HG03457 (cell line): Measurements from ENCODE around the gene MSH5.

Source experiments
- ATAC-seq: cut with Tn5 transposase; IDR thresholded peaks from one replicate; pipeline ENCODE4 v1.9.1; 2021; ENCODE audit warnings: moderate number of reproducible peaks; ENCODE audit not compliant: unreplicated experiment

Gene MSH5

DNA sequence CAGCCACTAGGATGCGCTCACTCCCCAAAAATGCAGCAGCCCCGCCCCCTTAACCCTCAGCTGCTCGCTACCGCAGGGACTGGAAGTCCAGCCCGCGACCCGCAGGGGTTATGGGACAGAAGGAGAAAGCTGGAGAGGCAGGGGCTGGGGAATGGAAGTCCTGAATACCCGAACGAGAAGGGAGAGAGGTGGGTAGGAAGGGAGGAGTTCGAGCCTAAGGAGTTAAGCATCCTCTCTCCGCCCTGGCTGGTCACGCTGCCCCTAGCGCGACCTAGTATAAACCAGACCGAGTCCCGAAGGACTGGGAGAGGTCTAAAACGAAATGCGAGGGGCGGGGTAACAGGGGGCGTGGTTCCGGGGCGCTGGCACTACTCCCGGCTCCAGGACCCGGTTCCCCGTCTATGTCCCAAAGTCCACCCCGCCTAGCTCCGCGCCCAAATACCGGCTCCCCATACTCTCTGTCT lies 10.3 kb upstream of the MSH5 start:
- ATAC-seq = no peak

DNA sequence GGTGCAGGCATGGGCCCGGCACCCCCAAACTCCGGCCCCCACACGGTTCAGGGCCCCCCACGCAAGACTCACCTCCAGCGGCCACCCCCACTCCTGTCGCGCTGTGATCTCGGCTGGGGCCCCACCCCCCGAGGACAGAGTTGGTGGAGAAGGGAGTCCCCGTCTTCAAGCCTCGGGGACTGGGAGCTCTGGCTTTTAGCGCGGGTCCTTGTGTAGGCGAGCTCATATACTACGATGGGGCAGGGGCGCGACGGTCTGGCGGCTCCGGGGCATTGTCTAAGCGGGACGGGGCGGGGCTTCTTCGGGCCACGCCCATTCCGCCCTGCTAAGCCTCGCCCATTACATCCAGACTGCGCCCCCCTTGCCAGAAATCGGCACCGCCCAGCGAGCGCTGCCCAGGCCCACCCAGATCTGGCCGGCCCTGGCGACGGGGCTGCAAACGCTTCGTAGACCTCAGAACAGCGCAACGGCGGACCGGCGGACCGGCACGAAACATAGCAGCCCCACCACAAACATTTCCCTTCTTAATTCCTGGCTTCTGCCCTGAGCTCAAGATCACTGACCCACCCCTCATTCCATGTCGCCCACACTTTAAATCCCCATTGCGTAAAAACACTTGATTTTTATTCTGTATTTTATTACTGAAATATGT lies 9.7 kb upstream of the MSH5 start:
- no peak for ATAC-seq

DNA sequence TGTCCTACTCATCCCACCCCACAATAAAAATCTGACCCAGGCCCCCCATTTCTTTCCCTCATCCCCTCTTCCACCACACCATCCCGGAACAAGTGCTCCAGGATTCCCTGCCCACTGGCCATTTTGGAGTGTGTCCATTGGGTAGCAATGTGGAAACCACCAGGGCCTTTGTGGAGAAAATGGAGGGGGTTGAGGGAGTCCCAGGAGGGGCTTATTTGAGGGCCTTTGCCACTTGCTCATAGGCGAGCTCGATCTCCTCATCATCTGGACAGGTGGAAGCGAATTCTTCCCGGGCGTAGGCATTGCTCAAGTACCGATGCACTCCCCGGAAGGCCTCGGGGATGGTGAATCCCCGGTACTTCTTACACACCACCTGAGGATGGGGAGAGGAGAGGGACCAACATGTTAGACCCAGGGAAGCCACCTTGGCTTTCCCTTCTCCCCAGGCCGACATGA lies 9.1 kb upstream of the MSH5 start:
- no peak for ATAC-seq

DNA sequence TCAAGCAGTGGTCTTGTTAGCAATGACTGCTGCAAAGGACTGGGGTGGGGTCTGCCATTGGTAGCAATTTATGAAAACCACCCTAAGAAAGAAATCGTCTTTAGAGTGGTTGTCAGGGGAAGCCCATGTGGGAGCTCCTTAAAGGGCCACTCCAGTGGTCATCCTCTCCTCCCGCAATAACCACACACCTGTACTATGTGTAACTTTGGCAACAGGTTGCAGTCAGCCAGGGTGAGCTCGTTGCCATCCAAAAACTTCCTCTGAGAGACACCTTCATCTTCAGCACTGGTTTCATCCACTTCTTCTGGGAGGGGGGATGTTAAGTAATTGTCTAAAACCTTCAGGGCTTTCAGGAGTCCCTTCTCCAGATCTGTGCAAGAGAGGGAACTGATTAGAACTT lies 7.8 kb upstream of the MSH5 start:
- ATAC-seq = no peak

DNA sequence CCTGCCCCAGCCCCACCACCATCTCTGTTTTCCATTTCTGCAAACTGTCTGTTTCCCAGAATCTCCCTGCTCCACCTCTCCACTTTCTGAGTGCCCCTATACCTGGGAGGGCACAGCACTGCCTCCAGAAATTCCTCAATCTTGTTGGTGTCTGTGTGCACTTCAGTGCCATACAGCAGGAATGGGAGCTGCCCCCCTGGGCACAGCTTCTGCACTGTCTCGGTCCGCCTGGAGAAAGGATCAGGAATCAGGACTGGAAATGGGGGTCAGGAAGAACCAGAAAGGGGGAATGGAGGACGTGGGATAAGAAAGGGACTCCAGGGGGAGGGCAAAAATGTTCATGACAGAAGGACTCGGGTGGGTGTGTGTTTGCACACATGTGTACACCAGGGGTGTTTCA lies 6.1 kb upstream of the MSH5 start:
- ATAC-seq = no peak

DNA sequence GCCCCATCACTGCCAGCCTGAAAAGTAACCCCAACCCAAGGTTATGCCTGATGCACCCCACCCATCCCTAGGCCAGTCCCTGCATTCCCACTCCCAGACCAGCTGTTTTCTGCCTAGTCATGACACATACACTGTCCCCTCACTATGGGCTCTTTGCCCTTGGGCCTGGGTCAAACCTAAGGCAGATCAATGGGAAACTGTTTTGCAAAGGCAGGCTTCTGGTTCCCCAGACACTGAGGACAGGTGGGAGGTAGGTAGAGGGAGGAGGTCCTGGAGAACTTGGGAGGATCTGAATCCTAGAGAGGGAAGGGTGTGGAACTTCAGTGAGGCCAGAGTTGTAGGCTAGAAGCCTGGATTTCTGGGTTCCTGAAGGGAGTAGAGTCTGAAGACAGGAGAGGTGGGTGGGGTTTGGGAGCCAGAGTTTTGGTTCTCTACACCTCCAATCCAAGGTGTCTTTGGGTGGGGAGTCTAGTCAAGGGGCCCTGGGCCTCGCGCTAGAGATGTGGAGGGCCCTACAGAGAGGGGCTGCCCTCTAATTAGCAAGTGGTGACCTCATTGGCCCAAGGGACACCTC lies 5.5 kb upstream of the MSH5 start:
- no peak for ATAC-seq

DNA sequence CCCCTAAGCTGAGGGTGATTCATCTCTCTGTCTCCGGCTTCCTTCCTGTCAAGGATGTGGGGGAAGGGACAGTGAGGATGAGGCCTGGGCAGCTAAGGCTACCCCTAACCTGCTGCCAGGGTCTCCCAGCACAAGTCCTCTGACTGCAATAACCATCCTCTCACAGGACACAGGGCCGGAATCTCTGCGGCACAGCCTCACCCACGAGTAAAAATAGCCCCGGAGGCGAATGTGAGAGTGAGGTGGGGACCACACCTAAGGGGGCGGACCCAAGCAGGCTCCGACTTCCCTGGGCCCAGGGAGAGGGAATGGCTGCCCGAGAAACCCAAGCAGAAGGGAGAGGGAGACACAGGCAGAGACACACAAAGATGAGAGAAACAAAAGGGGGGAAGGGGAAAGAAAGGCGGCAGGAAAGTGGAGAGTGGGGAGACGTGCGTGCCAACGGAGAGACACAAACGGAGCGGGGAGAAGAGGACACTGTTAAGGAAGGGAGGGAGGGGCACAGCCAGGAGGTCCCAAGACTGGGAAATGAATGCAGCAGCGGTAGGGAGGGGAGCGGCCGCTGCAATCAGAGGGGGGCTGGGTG lies 4.9 kb upstream of the MSH5 start:
- ATAC-seq = no peak

DNA sequence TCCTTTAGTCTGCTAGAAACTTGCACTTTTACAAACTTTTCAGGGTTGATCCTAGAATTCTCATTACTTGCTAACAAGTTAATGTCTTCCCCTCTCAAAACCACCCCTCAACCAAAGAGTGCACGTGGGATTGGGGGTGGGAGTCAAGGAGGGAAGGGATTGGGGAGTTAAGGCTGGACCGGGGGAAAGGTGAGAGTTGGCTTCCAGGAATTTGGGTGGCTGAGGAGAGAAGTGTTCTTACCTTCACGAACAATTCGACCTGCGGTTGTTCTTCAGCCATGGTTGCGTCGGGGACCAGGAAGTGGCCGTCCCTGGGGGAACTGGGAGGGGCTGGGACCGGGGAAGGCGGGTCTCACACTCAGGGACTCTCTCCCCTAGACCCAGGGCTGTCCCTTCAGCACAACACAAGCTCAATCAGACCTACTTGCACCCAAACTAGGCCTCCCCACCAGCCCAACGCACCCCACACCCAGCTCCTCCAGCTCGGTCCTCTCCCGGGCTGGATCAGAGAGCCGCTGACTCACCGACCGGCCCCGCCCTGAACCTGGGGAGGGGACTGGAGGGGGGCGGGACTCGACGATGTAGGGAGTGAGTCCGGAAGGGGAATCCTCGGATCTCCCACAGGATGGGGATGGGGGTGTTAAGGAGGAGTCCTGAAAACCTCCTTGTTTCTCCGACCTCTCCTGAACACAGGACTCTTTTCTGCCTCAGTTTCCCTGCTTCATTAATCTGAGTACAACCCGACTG lies 3.6 kb upstream of the MSH5 start, which contains the start of gene CLIC1:
Gene CLIC1 (minus strand): TSS at position 510 of the 747 bp plus-strand sequence. CDS start 230 bp downstream, at position 280.
- no peak for ATAC-seq

DNA sequence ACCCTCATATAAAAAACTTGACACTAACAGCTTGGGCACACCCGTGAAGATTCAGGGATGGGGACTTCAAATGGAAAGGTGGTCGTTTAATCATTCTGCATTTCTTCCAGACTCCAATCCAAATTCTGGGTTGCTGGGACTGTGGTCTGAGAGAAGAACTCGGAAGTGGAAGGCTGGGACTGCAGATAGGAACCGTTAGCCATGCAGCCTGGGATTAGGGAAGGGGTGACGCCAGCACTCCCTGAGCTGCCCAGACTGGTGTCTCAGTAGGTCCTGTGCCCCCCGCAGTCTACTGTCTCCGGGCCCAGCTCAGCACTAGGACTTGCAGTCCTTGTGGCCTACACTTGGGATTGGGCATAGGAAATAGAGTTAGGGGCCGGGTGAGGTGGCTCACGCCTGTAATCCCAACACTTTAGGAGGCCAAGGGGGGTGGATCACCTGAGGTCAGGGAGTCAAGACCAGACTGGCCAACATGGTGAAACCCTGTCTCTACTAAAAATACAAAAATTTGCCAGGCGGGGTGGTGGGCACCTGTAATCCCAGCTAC lies 3.0 kb upstream of the MSH5 start:
- ATAC-seq = no peak

DNA sequence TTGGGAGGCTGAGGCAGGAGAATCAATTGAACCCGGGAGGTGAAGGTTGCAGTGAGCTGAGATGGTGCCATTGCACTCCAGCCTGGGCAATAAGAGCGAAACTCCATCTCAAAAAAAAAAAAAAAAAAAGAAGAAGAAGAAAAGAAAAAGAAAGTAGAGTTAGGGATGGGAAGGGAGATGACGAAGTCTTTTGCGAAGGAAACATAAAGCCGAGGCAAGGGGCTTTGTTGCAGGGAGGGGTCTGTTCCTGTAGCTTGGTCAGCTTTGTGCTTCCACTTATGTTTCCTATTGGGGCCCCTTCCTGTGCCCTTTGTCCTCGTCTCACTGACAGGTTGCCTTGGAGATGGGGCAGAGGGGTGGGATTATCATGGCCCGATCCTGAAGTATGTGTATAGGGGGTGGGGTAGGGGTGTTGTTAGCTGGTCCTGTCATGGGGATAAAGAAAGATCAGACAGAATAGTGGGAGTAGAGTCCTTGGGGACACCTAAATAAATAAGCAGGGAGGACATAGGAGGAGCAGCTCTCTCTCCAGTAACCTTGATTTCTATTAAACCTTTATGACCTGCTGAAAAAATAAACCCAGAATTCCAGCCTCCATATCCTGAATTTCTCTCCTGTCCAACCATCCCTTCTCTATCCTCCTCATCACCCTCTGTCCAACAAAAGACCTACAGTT lies 2.4 kb upstream of the MSH5 start:
- no peak for ATAC-seq

DNA sequence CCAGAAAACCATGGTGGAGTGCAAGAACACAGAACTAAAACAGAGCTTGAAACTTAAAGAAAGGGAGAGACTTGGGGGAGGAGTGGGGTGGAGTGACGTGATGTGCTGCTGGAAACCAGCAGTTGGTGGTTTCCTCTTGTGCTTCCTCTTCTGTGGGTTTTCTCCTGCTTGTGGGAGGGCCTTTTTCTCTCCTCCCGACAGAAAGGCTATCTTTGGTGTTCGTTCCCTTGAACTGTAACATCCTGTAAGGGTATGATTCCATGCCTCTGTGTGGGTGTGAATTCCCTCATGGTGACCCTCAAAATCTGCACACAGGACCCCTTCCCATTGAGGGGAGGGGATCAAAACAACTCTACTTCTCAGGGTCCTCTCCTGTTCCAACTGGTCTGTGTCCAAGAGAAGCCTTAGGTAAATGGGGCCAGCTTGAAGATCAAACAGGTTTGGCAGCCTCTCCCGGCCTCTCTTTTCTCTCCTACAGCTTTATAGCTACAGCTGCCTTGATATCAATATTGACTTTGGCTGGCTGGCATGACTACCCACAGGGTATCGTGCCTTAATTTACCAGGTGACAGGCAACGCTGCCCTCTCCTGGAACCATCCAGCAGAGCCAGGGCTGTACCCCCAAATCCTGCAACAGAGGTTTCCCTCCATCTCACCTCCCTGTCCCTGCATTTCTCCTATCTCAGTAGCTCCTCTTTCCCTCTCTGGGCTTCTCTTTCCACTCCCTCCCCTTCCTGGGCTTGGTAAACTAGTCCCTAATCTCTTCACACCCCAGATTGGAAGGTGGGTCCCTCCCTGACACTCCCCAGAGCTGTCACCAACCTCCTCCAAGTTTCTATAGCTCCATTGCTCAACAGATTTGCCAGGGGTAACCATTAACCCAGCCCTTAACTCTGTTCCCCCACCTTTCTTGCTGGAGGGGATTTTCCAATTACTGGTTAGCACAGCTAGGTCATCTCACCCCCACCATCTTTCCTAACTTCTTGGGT lies 1.5 kb upstream of the MSH5 start:
- ATAC-seq = no peak

DNA sequence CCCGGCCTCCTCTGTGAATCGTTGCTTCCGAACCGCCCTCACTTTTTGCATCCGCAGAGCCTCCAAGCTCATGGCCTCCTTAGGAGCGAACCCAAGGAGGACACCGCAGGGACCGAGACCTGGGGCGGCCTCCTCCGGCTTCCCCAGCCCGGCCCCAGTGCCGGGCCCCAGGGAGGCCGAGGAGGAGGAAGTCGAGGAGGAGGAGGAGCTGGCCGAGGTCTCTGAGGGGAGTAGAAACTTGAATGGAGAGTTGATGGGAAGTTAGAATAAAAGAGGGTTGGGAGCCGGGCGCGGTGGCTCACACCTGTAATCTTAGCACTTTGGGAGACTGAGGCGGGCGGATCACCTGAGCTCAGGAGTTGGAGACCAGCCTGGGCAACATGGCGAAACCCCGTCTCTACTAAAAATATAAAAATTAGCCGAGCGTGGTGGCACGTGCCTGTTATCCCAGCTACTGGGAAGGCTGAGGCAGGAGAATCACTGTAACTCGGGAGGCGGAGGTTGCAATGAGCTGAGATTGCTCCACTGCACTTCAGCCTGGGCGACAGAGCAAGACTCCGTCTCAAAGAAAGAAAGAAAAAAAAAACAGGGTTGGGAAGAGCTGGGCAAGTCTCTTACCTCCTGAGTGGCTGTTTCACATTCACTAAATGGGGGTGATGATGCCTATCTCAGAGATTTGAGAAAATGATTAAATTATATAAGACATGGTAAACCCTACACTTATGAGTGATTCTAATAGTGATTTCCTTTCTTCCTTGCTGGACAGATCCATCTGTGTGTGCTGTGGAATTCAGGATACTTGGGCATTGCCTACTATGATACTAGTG lies 805 bp downstream of the MSH5 start:
- no peak for ATAC-seq

DNA sequence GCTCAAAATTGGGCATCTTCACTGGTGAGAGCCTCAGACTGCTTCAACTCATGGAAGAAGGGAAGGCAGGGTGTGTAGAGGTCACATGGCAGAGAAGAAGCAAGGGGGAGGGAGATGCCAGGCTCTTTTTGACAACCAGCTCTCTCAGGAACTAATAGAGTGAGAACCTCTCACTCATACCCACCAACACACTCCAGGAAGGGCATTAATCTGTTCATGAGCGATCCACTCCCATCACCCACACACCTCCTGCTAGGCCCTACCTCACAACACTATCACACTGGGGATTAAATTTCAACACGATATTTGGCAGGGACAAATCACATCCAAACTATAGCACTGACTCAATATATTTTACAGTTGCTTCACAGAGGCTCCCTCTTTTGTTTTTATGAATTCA lies 2.0 kb downstream of the MSH5 start:
- no peak for ATAC-seq

DNA sequence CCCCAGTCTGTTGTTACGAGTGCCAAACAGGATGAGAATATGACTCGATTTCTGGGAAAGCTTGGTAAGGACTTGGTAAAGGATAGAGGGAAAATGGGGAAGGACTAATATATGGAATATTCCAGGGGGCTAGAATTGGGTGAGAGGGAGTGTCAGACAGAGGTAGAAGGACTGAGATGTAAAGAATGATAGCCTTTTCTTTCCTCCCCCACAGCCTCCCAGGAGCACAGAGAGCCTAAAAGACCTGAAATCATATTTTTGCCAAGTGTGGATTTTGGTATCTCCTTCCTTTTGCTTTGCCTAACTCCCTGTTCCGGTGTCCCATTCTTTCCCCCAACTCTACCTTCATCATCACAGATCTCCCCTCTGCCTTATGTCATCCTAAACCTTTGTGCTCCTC lies 3.1 kb downstream of the MSH5 start:
- ATAC-seq = no peak

DNA sequence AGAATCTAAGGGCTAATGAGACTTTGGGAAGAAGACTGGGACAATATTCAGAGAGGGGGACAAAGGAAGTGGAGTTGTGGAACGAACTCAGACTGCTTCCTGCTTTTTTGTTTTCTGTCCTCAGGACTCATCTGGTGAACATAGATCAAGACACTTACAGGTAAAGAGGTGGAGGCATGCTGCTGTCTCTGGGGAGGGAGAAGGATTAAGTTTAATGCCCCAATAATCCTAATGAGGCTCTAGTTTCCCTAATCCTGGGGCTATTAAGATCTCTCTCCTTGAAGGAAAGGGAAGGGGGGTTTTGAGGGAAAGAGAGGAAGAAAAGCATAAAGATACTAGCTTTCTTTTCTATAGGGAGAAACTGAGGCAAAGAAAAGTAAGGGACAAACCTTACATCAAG lies 4.6 kb downstream of the MSH5 start:
- ATAC-seq = no peak

DNA sequence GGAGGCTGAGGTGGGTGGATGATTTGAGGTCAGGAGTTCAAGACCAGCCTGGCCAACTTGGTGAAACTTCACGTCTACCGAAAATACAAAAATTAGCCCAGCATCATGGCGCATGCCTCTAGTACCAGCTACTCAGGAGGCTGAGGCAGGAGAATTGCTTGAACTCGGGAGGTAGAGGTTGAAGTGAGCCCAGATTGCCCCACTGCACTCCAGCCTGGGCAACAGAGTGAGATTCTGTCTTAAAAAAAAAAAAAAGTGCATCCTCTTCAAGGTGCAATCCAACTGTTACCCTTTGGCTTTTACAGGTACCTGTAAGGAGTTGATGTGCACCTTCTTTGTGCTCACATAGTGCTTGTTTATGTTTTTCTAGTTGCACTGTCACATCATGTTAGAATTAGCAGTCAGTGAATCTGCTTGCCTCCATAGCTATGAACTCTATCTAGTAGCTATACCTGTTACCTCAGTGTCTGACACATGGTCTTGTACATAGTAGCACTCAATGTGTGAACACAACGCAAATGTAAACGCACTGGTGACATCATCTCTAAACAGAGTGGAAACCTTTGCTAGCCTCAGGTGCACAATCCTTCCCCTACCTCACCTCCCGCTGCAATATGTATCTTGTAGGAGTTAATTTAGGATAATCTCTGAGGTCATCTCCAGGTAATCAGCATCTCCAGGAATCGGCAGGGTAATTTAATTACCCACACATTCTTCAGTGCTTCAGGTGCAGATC lies 9.7 kb downstream of the MSH5 start:
- no peak for ATAC-seq

DNA sequence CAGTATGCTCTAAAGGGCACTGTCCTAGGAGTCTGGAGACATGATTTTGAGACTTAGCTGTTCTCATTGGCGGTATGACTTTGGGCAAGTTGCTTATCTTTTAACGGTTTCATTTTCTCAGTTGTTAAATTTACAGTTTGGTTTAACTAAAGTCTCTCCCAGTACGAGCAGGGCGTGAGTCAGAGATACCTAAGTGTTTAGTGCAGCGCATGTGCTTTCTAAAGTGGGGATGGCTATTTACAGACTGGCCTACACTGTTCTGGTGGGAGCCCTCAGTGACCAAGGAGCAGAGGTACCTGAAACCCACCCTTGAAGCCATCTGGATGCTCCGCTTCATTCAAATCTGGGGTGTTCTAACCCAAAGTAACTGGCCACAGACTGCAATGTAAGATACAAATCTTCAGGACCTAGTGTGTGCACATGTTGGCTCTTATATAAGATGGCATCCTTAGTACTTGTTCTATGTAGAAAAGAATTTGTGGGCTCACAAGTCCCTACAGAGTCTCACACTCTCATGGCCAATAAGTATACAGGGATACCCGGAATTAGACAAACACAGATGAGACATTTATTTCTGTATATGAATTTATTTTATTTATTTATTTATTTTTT lies 10.7 kb downstream of the MSH5 start:
- no peak for ATAC-seq
